ENCODE results near the gene NOVA1.

Gene NOVA1

GRCh38 chr14:26427097-26427496, 170.7 kb downstream of the NOVA1 start:
- Histone ChIP-seq H3K4me3 (ENCODE audit: low read length) (no peak overlapping the region), H3K36me3 (ENCODE audit: insufficient read depth, low read length) (no peaks in the 10 kb centered on the region), H3K9me3 (replicated peaks; ENCODE audit: low read length) (no peaks in the 10 kb centered on the region), H3K9ac (ENCODE audit: low read depth, low read length) (no peak overlapping the region), H3K27me3 (ENCODE audit: control insufficient read depth, insufficient read depth, low read length) (no peaks in the 10 kb centered on the region), H3K4me1 (ENCODE audit: control insufficient read depth, insufficient read depth, low read length) (no peaks in the 10 kb centered on the region), H3K4me2 (ENCODE audit: low read length) (no peak overlapping the region)

GRCh38 chr14:26424537-26424936, 173.3 kb downstream of the NOVA1 start:
- Histone ChIP-seq H3K9me3 (replicated peaks; ENCODE audit: low read length) (no peaks in the 10 kb centered on the region), H3K27me3 (ENCODE audit: control insufficient read depth, insufficient read depth, low read length) (no peaks in the 10 kb centered on the region), H3K4me3 (ENCODE audit: low read length) (no peak overlapping the region), H3K36me3 (ENCODE audit: insufficient read depth, low read length) (no peaks in the 10 kb centered on the region), H3K4me1 (ENCODE audit: control insufficient read depth, insufficient read depth, low read length) (no peaks in the 10 kb centered on the region), H3K9ac (ENCODE audit: low read depth, low read length) (no peak overlapping the region), H3K4me2 (ENCODE audit: low read length) (no peak overlapping the region)

- no peaks in the 10 kb centered on the region for H3K36me3 ChIP-seq (ENCODE audit: insufficient read depth, low read length)
- no peak overlapping the region for H3K4me3 ChIP-seq (ENCODE audit: low read length)
- H3K4me1 ChIP-seq (ENCODE audit: control insufficient read depth, insufficient read depth, low read length): no peaks in the 10 kb centered on the region
- no peaks in the 10 kb centered on the region for H3K9me3 ChIP-seq (replicated peaks; ENCODE audit: low read length)
- H3K9ac ChIP-seq (ENCODE audit: low read depth, low read length): no peak overlapping the region
- no peaks in the 10 kb centered on the region for H3K27me3 ChIP-seq (ENCODE audit: control insufficient read depth, insufficient read depth, low read length)
- H3K4me2 ChIP-seq (ENCODE audit: low read length): no peak overlapping the region
These were observed 182.2 kb downstream of the NOVA1 start for GRCh38 chr14:26415618-26416123.

DNA sequence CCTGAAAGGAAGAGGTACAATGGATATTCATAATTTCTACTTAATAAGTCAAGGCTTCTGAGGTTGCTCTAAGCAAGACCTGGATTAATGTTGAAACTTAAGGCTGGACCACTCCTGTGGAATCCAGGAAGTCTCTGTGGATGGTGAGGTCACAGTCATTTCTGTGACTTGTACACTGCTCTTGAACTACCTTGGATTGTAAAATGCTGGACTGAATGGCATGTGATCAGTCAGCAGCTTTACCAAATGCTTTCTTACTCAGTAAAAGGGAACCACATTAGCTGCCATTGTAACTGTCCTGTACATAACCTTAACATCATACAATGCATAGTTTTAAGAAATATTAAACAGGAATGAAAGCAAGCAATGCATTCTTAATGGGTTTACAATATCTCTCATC, 182.9 kb downstream of the NOVA1 start:
- Histone ChIP-seq H3K27me3 (ENCODE audit: control insufficient read depth, insufficient read depth, low read length) (no peaks in the 10 kb centered on the region), H3K9ac (ENCODE audit: low read depth, low read length) (no peak overlapping the region), H3K9me3 (replicated peaks; ENCODE audit: low read length) (no peaks in the 10 kb centered on the region), H3K36me3 (ENCODE audit: insufficient read depth, low read length) (no peaks in the 10 kb centered on the region), H3K4me2 (ENCODE audit: low read length) (no peak overlapping the region), H3K4me3 (ENCODE audit: low read length) (no peak overlapping the region), H3K4me1 (ENCODE audit: control insufficient read depth, insufficient read depth, low read length) (no peaks in the 10 kb centered on the region)

GRCh38 chr14:26414103-26414502, 183.7 kb downstream of the NOVA1 start:
- Histone ChIP-seq H3K27me3 (ENCODE audit: control insufficient read depth, insufficient read depth, low read length) (no peaks in the 10 kb centered on the region), H3K4me1 (ENCODE audit: control insufficient read depth, insufficient read depth, low read length) (no peaks in the 10 kb centered on the region), H3K36me3 (ENCODE audit: insufficient read depth, low read length) (no peaks in the 10 kb centered on the region), H3K9me3 (replicated peaks; ENCODE audit: low read length) (no peaks in the 10 kb centered on the region), H3K9ac (ENCODE audit: low read depth, low read length) (no peak overlapping the region), H3K4me2 (ENCODE audit: low read length) (no peak overlapping the region), H3K4me3 (ENCODE audit: low read length) (no peak overlapping the region)

DNA sequence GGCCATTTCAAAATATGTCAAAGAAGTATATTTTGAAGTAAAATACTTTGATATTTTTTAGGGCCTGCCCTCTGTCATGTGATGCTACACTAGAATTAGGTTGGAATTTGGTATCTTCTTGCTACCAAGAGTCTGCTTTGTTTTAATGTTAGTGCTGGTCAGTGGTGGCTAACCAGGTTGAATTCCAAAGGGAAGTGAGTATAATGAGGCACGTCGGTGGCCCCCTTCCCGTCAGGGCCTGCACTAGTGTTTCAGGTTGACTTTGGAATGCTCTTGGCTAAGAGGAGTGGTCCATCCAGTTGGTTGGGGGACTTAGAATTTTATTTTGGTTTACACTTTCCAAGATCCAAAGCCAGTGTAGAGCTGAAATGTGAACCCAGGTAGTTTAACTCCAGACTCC, 185.4 kb downstream of the NOVA1 start:
- Histone ChIP-seq H3K9ac (ENCODE audit: low read depth, low read length) (no peak overlapping the region), H3K9me3 (replicated peaks; ENCODE audit: low read length) (no peaks in the 10 kb centered on the region), H3K4me2 (ENCODE audit: low read length) (no peak overlapping the region), H3K4me3 (ENCODE audit: low read length) (no peak overlapping the region), H3K36me3 (ENCODE audit: insufficient read depth, low read length) (no peaks in the 10 kb centered on the region), H3K4me1 (ENCODE audit: control insufficient read depth, insufficient read depth, low read length) (no peaks in the 10 kb centered on the region), H3K27me3 (ENCODE audit: control insufficient read depth, insufficient read depth, low read length) (no peaks in the 10 kb centered on the region)

DNA sequence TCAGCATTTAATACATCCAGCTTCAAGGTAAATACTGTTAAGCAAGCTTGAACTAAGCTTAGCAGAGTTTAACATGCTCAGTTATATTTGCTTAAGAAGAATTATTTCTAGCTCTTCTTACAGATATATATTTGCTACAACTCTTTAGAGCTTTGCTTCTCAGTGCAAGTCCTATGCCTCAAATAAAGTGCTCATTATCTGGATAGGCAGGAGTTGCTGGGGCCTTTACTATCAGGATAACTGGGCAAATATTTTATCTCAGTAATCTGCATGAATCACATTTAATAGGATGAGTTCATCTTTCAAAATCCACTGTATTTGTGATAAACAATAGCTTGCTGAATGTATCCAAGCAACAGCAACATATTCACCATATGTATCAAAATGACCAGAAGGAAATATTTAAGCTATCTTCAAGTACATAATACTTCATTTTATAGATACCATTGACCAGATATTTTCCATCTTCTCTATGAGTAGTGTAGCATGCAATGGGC, 187.6 kb downstream of the NOVA1 start:
- no peaks in the 10 kb centered on the region for H3K36me3 ChIP-seq (ENCODE audit: insufficient read depth, low read length)
- no peaks in the 10 kb centered on the region for H3K27me3 ChIP-seq (ENCODE audit: control insufficient read depth, insufficient read depth, low read length)
- no peaks in the 10 kb centered on the region for H3K9me3 ChIP-seq (replicated peaks; ENCODE audit: low read length)
- H3K4me1 ChIP-seq (ENCODE audit: control insufficient read depth, insufficient read depth, low read length): no peaks in the 10 kb centered on the region
- H3K4me3 ChIP-seq (ENCODE audit: low read length): no peak overlapping the region
- H3K4me2 ChIP-seq (ENCODE audit: low read length): no peak overlapping the region
- H3K9ac ChIP-seq (ENCODE audit: low read depth, low read length): no peak overlapping the region

GRCh38 chr14:26404927-26405326, 192.9 kb downstream of the NOVA1 start:
- H3K4me2 ChIP-seq (ENCODE audit: low read length): no peak overlapping the region
- no peak overlapping the region for H3K9ac ChIP-seq (ENCODE audit: low read depth, low read length)
- H3K4me3 ChIP-seq (ENCODE audit: low read length): no peak overlapping the region
- no peaks in the 10 kb centered on the region for H3K36me3 ChIP-seq (ENCODE audit: insufficient read depth, low read length)
- H3K27me3 ChIP-seq (ENCODE audit: control insufficient read depth, insufficient read depth, low read length): no peaks in the 10 kb centered on the region
- H3K9me3 ChIP-seq (replicated peaks; ENCODE audit: low read length): no peaks in the 10 kb centered on the region
- no peaks in the 10 kb centered on the region for H3K4me1 ChIP-seq (ENCODE audit: control insufficient read depth, insufficient read depth, low read length)

- H3K4me1 ChIP-seq (ENCODE audit: control insufficient read depth, insufficient read depth, low read length): no peaks in the 10 kb centered on the region
- no peaks in the 10 kb centered on the region for H3K9me3 ChIP-seq (replicated peaks; ENCODE audit: low read length)
These were observed 194.1 kb downstream of the NOVA1 start for GRCh38 chr14:26403760-26404159.

DNA sequence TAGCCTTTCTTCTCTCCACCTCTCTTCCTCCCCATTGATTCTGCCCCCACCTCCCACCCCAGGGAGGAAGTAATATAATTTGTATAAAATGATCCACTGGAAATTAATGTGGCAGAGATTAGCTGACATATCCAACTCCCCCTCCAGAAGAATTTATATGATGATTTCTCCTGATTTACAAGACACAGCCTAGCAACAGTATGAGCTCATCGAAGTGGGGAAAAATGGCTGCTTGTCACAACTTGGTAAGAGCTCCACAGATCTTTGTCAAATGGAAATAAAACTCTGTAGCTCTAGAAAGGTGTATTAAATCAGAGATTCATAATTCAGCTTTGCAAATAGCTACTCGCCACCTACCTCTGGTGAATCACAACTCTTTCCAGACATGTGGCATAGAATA, 195.7 kb downstream of the NOVA1 start:
- H3K27me3 ChIP-seq (ENCODE audit: control insufficient read depth, insufficient read depth, low read length): no peaks in the 10 kb centered on the region
- no peak overlapping the region for H3K4me3 ChIP-seq (ENCODE audit: low read length)
- no peaks in the 10 kb centered on the region for H3K4me1 ChIP-seq (ENCODE audit: control insufficient read depth, insufficient read depth, low read length)
- no peak overlapping the region for H3K4me2 ChIP-seq (ENCODE audit: low read length)
- no peaks in the 10 kb centered on the region for H3K9me3 ChIP-seq (replicated peaks; ENCODE audit: low read length)
- H3K36me3 ChIP-seq (ENCODE audit: insufficient read depth, low read length): no peaks in the 10 kb centered on the region
- no peak overlapping the region for H3K9ac ChIP-seq (ENCODE audit: low read depth, low read length)

More at GRCh38 chr14:26403760-26404159, 194.1 kb downstream of the NOVA1 start:
- Histone ChIP-seq H3K36me3 (ENCODE audit: insufficient read depth, low read length) (no peaks in the 10 kb centered on the region), H3K9ac (ENCODE audit: low read depth, low read length) (no peak overlapping the region), H3K27me3 (ENCODE audit: control insufficient read depth, insufficient read depth, low read length) (no peaks in the 10 kb centered on the region), H3K4me2 (ENCODE audit: low read length) (no peak overlapping the region), H3K4me3 (ENCODE audit: low read length) (no peak overlapping the region)

GRCh38 chr14:26401179-26401968, 196.5 kb downstream of the NOVA1 start:
- Histone ChIP-seq H3K4me2 (ENCODE audit: low read length) (no peak overlapping the region), H3K9ac (ENCODE audit: low read depth, low read length) (no peak overlapping the region), H3K4me1 (ENCODE audit: control insufficient read depth, insufficient read depth, low read length) (no peaks in the 10 kb centered on the region), H3K27me3 (ENCODE audit: control insufficient read depth, insufficient read depth, low read length) (no peaks in the 10 kb centered on the region), H3K4me3 (ENCODE audit: low read length) (no peak overlapping the region), H3K9me3 (replicated peaks; ENCODE audit: low read length) (no peaks in the 10 kb centered on the region), H3K36me3 (ENCODE audit: insufficient read depth, low read length) (no peaks in the 10 kb centered on the region)

DNA sequence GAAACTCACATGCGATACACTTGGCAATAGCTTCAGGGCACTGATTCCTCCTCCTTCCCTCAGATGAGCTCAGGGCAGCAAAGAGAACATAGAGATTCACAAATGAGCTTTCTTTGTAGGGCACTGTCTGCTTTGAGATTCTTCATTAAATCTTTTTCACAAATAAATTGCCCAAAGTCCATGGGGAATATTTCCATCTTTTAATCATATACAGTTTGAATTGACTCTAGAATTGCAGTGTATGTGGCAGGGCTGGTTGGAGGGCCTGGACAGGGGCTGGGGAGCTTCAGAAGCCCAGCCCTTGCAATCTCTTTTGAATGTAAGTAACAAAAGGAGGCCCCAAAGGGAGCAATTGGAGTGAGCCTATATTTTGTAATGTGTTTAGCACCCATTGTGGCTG, 197.5 kb downstream of the NOVA1 start:
- Histone ChIP-seq H3K9me3 (replicated peaks; ENCODE audit: low read length) (no peaks in the 10 kb centered on the region), H3K4me1 (ENCODE audit: control insufficient read depth, insufficient read depth, low read length) (no peaks in the 10 kb centered on the region), H3K27me3 (ENCODE audit: control insufficient read depth, insufficient read depth, low read length) (no peaks in the 10 kb centered on the region), H3K4me2 (ENCODE audit: low read length) (no peak overlapping the region), H3K9ac (ENCODE audit: low read depth, low read length) (no peak overlapping the region), H3K4me3 (ENCODE audit: low read length) (no peak overlapping the region), H3K36me3 (ENCODE audit: insufficient read depth, low read length) (no peaks in the 10 kb centered on the region)
